GM12892 (cell line): ENCODE measurements around the gene SERPINB4.

Experiments
- POLR2A ChIP-seq: IDR thresholded peaks from 2 replicates; pipeline ENCODE4 v1.6.1; 2011; ENCODE audit warnings: low read depth, low read length, control low read depth
- TAF1 ChIP-seq: IDR thresholded peaks from 2 replicates; pipeline ENCODE4 v1.6.1; 2011; ENCODE audit warnings: low read depth, mild to moderate bottlenecking, control low read depth, low read length, borderline replicate concordance

- no peak for TF ChIP-seq POLR2A
- no peak for TF ChIP-seq TAF1
Observed at GRCh38 chr18:63626431-63626830, 17.6 kb downstream of the SERPINB4 start.
